Tibial nerve (tissue), 4 donors: Measurements from ENCODE around the gene CDH13.

Experiments used
- CTCF ChIP-seq, 5 experiments: fragments of 200-600 bp in 3 of 5; fragments of 450-650 bp in 2 of 5; sonication (generic) in 3 of 5; IDR thresholded peaks; one replicate each; pipeline ENCODE4 v1.5.1; 2016 to 2019; ENCODE audit warnings: antibody characterized with exemption in 5 of 5, mild to moderate bottlenecking in 3 of 5, moderate library complexity in 2 of 5
- EP300 ChIP-seq, 2 donors: sonication (generic); formaldehyde crosslinking; IDR thresholded peaks; one replicate each; pipeline ENCODE4 v1.6.1; 2017; ENCODE audit warnings: antibody characterized with exemption in 2 of 2, mild to moderate bottlenecking in 1 of 2
- POLR2A ChIP-seq, 2 donors: fragments of 450-650 bp; IDR thresholded peaks; one replicate each; pipeline ENCODE4 v1.6.1; 2017; ENCODE audit warnings: antibody characterized with exemption in 2 of 2, mild to moderate bottlenecking in 2 of 2, moderate library complexity in 2 of 2

GRCh38 chr16:83215406-83216001 lies 588.7 kb downstream of the CDH13 start:
- TF ChIP-seq CTCF (IDR thresholded peaks at IDR 0.05) = peak in 4 of 5 experiments; percentile 13 to 58 (median 35)
- no peak for TF ChIP-seq POLR2A (IDR thresholded peaks at IDR 0.05)
- TF ChIP-seq EP300 (IDR thresholded peaks at IDR 0.05) = no peak
